GM19025 (cell line): ENCODE data around the gene GMNC.
"Not testable (repeated sequence)": the region's sequence is repeated elsewhere in the genome, so short reads cannot be mapped to it uniquely, and the experiment has no call there.

Source experiments
- ATAC-seq: cut with Tn5 transposase; IDR thresholded peaks from one replicate; pipeline ENCODE4 v1.9.1; 2021; ENCODE audit warnings: mild to moderate bottlenecking, low read depth, moderate library complexity; ENCODE audit not compliant: unreplicated experiment

GMNC gene

DNA sequence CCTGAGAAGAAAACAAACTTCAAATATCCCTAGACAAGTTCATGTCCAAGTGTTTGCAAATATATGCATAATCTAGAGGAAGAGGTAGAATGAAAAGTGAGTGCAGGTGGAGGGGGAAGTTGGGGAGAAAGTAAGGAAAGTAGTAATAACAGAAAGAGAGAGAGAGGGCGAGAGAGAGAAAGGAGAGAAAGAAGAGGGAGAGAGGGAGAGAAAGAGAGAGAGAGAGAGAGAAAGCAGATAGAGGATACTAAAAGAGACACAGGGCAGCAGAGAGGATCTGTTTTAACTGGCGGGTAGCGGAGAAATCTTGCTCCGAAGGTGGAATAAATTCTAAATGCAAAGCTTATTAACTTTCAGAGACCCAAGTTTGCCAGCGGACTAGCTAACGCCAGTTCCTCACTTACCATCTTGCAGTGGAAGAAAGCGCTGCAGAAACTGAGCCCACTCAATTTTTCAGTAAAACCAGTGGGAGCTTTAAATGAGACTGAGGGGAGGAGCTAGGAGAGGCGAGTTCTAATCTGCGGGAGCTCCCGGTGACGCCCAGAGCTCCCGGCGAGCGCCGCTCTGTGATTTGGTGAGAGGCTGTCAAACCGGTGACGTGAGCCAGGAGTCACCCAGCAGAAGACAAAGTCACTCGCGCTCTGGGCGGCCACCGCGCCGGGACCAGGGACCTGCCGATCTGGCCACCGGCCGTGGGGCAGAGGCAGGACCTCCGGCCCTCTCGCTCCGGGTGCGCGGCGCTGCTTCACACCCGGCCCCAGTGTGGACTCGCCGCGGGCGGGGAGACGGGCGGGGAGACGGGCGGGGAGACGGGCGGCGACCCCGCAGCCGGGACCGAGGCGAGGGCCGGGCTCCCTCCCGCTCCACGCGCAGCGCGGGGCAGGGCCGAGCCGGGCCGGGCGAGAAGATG is at the start of gene GMNC:
Gene GMNC, minus strand, starts transcription at position 486 of the 910 bp plus-strand sequence. Its CDS starts 79 bp downstream, at position 407.
- peak; percentile 82 for ATAC-seq

DNA sequence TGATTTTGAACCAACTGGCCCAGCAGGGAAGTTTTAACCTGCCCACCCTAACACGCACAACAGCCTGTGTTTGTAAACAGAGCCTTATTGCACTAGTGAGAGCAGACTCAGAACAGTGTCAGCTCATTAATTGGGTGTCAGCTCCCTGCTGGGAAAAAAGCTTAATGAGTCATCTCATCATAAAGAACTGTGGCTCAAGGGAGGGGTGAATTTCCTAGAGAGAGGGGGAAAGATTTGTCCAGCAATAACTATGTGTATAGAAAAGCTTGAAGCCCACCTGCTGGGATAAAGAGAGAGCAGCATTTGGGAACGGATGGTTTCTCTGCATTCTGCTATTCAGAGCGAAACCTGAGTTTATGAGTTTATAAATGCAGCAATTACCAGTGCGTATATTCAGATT is 48.9 kb upstream of the GMNC start:
- ATAC-seq: no peak

DNA sequence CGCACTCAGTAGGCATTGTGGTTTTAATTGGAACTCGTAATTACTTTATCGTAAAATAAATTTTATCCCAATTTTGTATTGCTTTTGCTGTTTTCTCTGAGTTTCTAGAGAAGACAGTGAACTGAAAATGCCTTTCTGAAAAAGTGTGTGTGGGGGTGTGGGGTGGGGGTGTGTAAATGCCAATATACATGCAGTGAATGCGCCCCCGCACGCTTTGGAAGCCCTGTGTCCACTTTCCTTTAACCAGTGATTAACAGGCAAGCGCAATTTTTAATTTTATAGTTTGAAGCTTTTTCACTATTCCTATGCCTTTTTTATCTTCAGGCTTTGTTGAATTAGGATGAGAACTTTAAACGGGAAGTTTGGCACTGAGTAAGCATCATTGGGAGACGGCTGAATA is 47.4 kb upstream of the GMNC start:
- ATAC-seq: no peak

DNA sequence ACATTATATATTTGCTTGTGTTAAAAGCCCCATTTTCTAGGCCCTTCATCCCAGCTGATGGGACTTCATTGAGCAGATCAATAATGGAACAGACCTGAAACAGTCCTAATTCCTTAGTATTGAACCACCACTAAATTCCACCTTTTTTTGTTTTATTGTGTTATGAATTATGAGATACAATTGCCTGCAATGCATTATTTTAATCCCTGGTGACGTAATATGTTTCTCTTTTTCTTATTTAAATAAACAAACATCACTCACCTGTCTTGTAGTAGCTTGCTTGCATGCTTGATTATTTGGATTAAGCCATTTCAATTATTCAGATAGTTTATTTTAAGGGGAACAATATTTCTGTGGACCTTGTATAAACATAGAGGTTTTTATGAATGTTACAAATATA is 40.7 kb upstream of the GMNC start:
- ATAC-seq: no peak

DNA sequence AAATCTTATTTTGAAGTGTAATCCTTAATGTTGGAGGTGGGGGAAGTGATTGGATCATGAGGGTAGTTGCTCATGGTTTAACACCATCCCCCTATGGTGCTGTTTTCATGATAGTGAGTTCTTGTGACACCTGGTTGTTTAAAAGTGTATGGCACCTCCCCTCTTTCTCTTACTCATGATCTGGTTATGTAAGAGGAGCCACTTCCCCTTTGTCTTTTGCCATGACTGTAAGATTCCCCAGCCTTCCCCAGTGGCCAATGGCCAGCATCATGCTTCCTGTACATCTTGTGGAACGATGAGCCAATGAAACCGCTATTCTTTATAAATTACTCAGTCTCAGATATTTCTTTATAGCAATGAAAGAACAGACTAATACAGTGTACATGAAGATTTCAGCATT is 39.8 kb upstream of the GMNC start:
- no peak for ATAC-seq

- ATAC-seq: no peak
These were observed 30.0 kb upstream of the GMNC start for GRCh38 chr3:190892395-190892902.

- ATAC-seq: peak; percentile 71
These were observed 24.5 kb upstream of the GMNC start for GRCh38 chr3:190886945-190887344.

DNA sequence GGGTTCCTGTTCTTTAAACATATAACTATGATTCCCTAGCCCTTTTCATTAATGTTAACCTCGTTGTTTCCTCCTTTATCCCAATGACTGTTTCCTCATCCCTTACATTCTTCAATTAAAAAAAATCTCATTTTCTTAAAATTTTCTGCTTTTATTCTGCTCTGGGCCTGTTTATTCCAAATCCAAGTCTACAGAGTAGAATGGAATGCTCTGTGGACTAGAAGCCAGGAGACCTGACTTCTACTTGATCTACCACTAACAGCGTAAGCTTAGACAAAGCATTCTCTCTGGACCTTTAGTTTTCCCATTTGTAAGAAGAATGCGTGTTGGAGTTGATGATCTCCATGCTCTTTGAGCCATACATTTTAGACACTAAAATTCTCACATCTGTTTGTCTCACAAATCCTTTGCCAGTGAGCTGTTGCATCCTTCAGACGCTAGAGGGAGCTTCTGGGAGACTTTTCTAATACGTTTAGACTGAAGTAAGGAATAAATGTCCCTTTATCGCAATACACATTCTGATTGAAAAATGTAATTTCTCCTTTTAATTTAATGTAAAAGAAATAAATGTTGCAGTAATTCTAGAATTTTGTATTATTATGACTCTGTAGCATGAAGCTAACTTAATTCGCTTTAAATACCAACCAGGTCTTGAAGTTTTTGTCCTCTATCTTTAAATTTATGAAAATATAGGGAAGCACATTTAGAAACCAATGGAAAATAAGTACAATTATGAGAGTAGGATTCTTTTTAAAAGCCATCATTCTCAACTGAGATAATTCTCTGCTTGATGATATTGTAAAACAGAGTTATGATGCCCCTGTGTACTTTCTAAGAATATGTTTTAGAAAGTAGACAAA is 21.7 kb upstream of the GMNC start:
- ATAC-seq: no peak

DNA sequence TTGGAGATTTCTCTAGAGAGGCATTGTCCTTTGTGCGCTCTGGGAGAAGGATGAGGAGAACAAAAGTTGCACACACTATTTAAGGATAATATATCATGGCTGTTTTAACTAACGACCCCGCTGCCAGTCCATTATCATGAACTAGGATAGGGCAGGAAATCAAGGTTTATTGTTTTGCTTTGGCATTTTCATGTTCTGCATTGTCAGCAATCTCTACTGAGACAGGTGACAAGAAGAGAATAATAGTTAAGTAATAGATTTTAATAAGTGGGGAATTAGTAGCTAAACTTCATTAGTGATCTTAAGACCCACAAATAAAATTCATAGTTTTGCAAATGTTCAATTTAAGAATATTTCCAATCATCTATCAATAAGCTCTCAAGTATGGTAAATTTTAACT is 20.6 kb upstream of the GMNC start:
- ATAC-seq: no peak

- no peak for ATAC-seq
These were observed 15.4 kb upstream of the GMNC start for GRCh38 chr3:190877925-190878324.

GRCh38 chr3:190876433-190876832 is 13.9 kb upstream of the GMNC start:
- ATAC-seq: not testable (repeated sequence)

GRCh38 chr3:190875061-190875460 is 12.6 kb upstream of the GMNC start:
- not testable (repeated sequence) for ATAC-seq

DNA sequence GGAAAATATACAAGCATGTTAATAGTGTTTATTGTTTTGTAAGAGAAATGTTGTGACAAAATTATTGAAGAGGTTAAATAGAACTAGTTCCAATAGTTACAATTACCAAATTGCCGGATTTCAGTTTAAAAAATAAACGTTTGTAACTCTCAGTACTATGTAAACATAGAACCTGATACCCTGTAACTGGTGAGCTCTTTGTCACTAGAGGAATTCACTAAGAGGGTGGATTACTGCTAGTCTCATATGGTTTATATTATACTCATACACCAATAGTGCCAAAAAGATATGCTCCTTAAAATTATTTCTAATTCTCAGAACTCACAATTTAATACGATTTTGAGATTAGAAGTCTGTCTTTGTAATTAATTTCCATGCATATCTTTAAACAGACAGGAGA is 7.6 kb upstream of the GMNC start:
- no peak for ATAC-seq

DNA sequence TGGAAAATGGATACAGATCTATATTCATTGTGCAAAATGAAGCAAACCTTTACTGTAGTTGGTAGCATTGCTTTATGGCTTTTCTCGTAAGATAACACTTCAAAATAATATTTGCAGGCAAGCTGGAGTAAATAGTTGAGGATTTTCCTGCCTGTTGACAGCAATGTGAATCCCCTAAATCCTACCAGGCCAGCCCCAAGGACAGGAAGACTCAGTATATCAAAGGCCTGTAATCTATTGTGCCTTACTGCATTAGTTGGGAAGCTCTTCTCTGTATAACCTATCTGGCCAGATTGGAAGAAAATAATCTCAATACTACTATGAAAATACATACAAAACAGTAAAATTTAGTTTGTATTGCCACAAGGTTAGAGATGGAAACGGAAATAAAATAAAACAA is 4.6 kb upstream of the GMNC start:
- ATAC-seq: no peak

GRCh38 chr3:190865828-190866227 is 3.3 kb upstream of the GMNC start:
- ATAC-seq: no peak

DNA sequence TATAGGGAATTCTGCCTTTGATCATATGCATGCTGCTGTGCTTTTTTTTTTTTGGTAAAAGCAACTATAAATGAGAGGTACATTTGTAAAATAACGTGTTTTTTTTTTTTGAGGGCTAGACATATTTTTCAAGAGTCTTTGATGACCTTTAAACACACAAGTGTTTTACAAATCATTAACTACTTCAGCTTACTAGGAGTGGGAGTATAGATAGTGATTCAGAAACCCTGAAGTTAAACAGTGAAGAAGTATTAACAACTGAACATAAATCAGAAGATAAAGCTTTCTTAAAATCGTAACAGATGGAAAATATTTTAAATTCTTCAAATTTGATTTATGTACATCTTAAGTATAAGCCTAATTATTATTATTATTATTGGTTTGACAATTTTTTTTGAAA is 2.9 kb upstream of the GMNC start:
- ATAC-seq: no peak

DNA sequence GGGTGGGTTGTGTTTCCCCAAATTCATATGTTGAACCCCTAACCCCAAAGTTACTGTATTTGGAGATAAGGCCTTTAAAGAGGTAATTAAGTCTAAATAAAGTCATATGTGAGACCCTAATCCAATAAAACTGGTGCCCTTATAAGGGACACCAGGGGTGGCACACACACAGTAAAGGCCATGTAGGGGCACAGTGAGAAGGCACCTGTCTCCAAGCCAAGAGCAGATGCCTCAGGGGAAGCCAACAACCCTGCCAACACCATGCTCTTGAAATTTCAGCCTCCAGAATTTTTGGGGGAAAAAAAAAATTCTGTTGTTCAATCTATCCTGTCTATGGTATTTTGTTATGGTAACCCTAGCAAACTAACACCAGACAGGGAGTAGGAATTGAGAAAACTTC is 1.5 kb upstream of the GMNC start:
- no peak for ATAC-seq

DNA sequence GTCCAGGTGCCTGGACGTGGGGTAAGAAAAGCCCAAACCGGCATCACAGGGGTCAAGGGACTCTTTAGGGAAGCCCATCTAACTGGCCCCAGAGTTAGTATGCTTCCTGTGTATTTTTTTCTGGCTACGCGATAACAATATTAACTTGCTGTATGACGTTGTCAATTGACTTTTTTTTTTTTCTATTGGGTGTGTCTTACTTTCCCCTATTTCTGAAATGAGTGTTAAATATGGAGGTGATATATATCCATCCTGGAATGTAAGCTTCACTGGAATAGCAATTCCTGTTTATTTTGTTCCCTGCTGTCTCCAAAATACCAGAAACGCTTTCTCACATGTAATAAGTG is 598 bp upstream of the GMNC start:
- ATAC-seq: no peak

DNA sequence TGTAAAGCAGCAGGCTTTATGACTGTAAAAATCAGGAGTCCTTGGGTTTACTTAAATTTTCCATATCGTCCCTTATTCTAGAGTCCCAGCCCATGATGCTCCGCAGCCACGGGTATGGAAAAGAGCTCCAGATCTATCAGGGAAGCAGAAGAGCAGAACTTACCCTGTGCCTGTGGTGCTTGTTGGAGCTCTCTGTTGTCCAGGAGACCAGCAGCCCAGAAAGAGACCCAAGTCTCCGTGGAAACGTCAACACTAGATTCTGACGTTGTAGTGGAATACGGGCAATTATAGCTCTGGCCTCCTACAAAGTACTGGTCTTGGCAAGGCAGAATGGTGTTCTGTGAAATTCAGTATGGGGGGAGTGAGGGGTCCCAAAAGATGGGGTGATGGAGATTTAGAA is 2.0 kb downstream of the GMNC start:
- ATAC-seq: no peak

- ATAC-seq: no peak
These were observed 7.3 kb downstream of the GMNC start for GRCh38 chr3:190855151-190855550.

- no peak for ATAC-seq
These were observed 8.4 kb downstream of the GMNC start for GRCh38 chr3:190854062-190854461.
